ENCODE measurements around the gene FUNDC2.
"Not testable (repeated sequence)": the region's sequence is repeated elsewhere in the genome, so short reads cannot be mapped to it uniquely, and the experiment has no call there.

The FUNDC2 gene

GRCh38 chrX:155026727-155027508 is at the start of gene FUNDC2:
FUNDC2 (plus strand) TSS chrX:155026844; CDS start chrX:155026939, 95 bp downstream.
- DNase-seq (ENCODE audit: low spot score) = peak; percentile 91

- no peak for DNase-seq (ENCODE audit: low spot score)
Observed at GRCh38 chrX:154979629-154980028, 47.0 kb upstream of the FUNDC2 start.

GRCh38 chrX:154980330-154981115 is 46.1 kb upstream of the FUNDC2 start:
- peak; percentile 82 for DNase-seq (ENCODE audit: low spot score)

- no peak for DNase-seq (ENCODE audit: low spot score)
Observed at GRCh38 chrX:154981116-154981411, 45.6 kb upstream of the FUNDC2 start.

- DNase-seq (ENCODE audit: low spot score) = no peak
Observed at GRCh38 chrX:154986826-154987575, 39.6 kb upstream of the FUNDC2 start.

- no peak for DNase-seq (ENCODE audit: low spot score)
Observed at GRCh38 chrX:154987940-154988339, 38.7 kb upstream of the FUNDC2 start.

- no peak for DNase-seq (ENCODE audit: low spot score)
Observed at GRCh38 chrX:154988719-154989118, 37.9 kb upstream of the FUNDC2 start.

- DNase-seq (ENCODE audit: low spot score) = no peak
Observed at GRCh38 chrX:154990496-154990895, 36.1 kb upstream of the FUNDC2 start.

GRCh38 chrX:154991039-154991438 is 35.6 kb upstream of the FUNDC2 start:
- DNase-seq (ENCODE audit: low spot score) = no peak

GRCh38 chrX:154991476-154991875 is 35.2 kb upstream of the FUNDC2 start:
- DNase-seq (ENCODE audit: low spot score) = no peak

- no peak for DNase-seq (ENCODE audit: low spot score)
Observed at GRCh38 chrX:154998204-154998880, 28.3 kb upstream of the FUNDC2 start.

- DNase-seq (ENCODE audit: low spot score) = no peak
Observed at GRCh38 chrX:155000841-155001240, 25.8 kb upstream of the FUNDC2 start.

- peak; percentile 2 for DNase-seq (ENCODE audit: low spot score)
Observed at GRCh38 chrX:155001873-155002272, 24.8 kb upstream of the FUNDC2 start.

GRCh38 chrX:155005190-155005589 is 21.5 kb upstream of the FUNDC2 start:
- DNase-seq (ENCODE audit: low spot score) = no peak

GRCh38 chrX:155006379-155006778 is 20.3 kb upstream of the FUNDC2 start:
- DNase-seq (ENCODE audit: low spot score) = not testable (repeated sequence)

GRCh38 chrX:155006913-155007671 is 19.6 kb upstream of the FUNDC2 start:
- not testable (repeated sequence) for DNase-seq (ENCODE audit: low spot score)

GRCh38 chrX:155008578-155008977 is 18.1 kb upstream of the FUNDC2 start:
- DNase-seq (ENCODE audit: low spot score) = not testable (repeated sequence)

GRCh38 chrX:155009994-155010472 is 16.6 kb upstream of the FUNDC2 start:
- DNase-seq (ENCODE audit: low spot score) = no peak

GRCh38 chrX:155020591-155020990 is 6.1 kb upstream of the FUNDC2 start:
- no peak for DNase-seq (ENCODE audit: low spot score)

GRCh38 chrX:155022585-155022984 is 4.1 kb upstream of the FUNDC2 start, which contains the start of gene F8:
F8 (minus strand) TSS chrX:155022723; CDS start chrX:155022552, 171 bp downstream.
- no peak for DNase-seq (ENCODE audit: low spot score)
